RWPE1 (cell line): ENCODE data around the gene CCNA2.
A peak's percentile ranks its signal among the peaks of the same experiment; 100 is the strongest.

Source experiments
- CTCF ChIA-PET: fragments of 350-600 bp; sonication (Branson Sonifier 250); formaldehyde crosslinking; extraction: SDS; loops from one replicate; lab custom pipeline; 2021; lab: Yijun Ruan, JAX
- POLR2A ChIA-PET: fragments of 400-600 bp; formaldehyde crosslinking; extraction: SDS; loops from one replicate; lab custom pipeline; 2020; ENCODE audit warnings: antibody characterized with exemption; ENCODE audit not compliant: low non-redundant PET; lab: Yijun Ruan, JAX
- DNase-seq: peaks from one replicate; pipeline ENCODE4 v3.0.0; 2012; ENCODE audit warnings: low spot score
- H3K27ac ChIP-seq: fragments of 450-650 bp; 2 replicates; pipeline ENCODE4 v1.5.1; 2017
- TF ChIP-seq, protein P1 (sequence below): fragments of 450-650 bp; conservative IDR thresholded peaks from 2 replicates; pipeline ENCODE4 v1.5.1; 2017; ENCODE audit warnings: low read depth, mild to moderate bottlenecking

The CCNA2 gene

DNA sequence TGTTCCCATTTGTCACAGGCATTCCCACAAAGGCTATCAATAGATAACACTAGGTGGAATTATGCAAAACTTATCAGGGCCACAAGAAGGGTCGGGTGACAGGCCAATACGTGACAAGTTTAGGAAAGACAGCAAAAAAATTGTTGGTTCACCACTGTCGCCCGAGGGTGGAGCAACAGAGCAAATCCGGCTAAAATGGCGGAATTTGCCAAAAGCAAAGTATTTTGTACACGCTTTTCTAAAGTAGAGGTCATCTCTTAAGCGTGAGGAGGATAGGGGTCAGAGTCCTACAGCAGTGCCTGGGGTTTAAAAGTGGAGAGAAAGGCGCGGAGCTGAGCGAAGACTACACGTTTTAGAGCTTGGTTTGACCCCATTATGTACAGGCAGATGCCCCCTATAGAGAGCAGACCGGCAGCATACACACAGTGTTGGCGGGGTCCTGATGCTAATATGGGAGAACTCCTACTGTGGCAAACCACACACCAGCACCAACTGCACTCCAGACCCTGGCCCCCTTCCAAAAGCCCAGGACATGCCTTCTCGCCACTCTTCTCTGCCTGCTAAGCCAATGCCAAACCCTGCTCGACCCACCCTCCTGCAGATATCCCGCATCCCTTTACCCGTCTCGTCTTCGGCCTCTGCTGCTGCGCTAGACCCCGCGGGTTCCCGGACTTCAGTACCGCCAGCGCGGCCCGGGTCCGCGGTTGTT lies 733 bp downstream of the CCNA2 start:
- POLR2A ChIA-PET = no interaction called here
- TF ChIP-seq, protein P1, sequence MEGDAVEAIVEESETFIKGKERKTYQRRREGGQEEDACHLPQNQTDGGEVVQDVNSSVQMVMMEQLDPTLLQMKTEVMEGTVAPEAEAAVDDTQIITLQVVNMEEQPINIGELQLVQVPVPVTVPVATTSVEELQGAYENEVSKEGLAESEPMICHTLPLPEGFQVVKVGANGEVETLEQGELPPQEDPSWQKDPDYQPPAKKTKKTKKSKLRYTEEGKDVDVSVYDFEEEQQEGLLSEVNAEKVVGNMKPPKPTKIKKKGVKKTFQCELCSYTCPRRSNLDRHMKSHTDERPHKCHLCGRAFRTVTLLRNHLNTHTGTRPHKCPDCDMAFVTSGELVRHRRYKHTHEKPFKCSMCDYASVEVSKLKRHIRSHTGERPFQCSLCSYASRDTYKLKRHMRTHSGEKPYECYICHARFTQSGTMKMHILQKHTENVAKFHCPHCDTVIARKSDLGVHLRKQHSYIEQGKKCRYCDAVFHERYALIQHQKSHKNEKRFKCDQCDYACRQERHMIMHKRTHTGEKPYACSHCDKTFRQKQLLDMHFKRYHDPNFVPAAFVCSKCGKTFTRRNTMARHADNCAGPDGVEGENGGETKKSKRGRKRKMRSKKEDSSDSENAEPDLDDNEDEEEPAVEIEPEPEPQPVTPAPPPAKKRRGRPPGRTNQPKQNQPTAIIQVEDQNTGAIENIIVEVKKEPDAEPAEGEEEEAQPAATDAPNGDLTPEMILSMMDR = 0 out of 2 replicates have a peak, but pooled peaks have one; percentile 8
- H3K27ac ChIP-seq = peak overlapping the region; percentile 90
- CTCF ChIA-PET = interaction anchor here (0.7 kb wide), 1 partner anchor 903 kb away, joined by 5 read pairs; no protein-coding TSS in a partner anchor
- peak; percentile 11 for DNase-seq

DNA sequence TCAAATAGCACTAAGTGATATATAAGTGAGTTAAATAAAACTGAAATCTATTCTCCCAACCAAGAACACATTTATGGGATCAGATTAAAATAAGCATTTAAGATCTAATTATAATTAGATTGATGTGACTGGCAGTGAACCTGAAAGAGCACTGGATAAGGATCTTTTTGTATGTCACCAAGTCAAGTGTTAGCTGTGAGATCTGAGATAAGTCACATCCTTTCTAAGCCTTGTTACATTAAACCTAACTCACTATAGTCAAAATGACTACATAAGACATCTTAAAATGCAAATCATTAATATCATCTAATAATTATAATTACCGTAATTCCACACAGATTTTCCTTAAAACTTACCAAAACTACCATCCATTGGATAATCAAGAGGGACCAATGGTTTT lies 1.6 kb downstream of the CCNA2 start:
- ChIA-PET CTCF (no interaction called here), POLR2A (no interaction called here)
- no peak overlapping the region for H3K27ac ChIP-seq
- DNase-seq = no peak
- TF ChIP-seq, protein P1 = no peak

DNA sequence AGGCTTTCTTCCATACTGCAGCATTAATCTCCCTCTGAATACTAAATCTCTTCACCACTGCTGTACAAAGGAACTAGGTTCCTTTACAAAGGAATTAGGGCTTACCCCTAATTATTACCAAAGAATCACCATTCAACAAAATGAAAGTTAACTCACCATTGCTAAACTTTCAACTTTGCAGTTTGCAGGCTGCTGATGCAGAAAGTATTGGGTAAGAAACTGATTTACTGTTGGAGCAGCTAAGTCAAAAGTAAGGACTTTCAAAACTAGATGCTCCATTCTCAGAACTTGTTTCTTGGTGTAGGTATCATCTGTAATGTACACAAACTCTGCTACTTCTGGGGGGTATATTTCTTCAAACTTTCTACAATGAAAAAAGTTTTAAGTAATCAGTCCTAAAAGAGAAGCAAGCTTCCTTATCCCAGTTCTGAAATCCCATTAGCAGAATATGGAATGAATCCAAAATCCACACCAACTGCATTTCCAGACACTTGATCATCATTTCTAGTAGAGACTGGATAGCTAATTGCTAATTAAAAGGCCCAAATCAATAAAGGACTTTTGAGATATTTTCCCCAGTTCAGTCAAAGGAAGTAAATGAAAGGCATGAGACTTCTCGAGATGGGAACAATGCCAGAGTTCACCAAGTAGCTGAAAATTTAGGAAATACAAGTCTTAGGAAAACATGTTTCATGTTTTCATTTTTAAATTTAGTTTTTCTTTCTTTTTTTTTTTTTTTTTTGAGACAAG lies 4.3 kb downstream of the CCNA2 start:
- TF ChIP-seq, protein P1 = no peak
- DNase-seq = no peak
- CTCF ChIA-PET = no interaction called here
- H3K27ac ChIP-seq = 0 out of 2 replicates have a peak overlapping the region, but pooled peaks have one; percentile 40
- POLR2A ChIA-PET = interaction anchor here (0.6 kb wide), 1 partner anchor 19 kb away, joined by 5 read pairs; no protein-coding TSS in a partner anchor

DNA sequence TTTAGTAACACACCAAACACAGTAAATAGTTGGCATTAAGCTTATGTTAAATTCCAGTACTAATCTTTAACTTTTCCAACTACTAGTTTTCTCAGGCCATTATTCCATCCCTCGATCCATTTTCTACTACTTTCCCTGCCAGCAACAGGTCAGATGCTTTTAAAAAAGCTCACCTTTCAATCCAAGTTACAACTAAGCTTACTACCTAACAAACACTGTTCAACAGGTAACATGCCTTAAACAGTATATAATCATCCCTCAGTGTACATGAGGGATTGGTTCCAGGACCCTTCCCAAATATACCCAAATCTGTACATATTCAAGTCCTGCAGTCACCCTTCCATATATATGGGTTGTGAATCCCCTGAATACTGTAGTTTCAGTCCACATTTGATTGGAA lies 5.5 kb downstream of the CCNA2 start:
- no peak overlapping the region for H3K27ac ChIP-seq
- CTCF ChIA-PET = interaction anchor here (0.6 to 0.7 kb wide), 2 partner anchors 21 to 24 kb away, joined by 4 read pairs; no protein-coding TSS in a partner anchor
- POLR2A ChIA-PET = no interaction called here
- no peak for DNase-seq
- TF ChIP-seq, protein P1 = no peak

DNA sequence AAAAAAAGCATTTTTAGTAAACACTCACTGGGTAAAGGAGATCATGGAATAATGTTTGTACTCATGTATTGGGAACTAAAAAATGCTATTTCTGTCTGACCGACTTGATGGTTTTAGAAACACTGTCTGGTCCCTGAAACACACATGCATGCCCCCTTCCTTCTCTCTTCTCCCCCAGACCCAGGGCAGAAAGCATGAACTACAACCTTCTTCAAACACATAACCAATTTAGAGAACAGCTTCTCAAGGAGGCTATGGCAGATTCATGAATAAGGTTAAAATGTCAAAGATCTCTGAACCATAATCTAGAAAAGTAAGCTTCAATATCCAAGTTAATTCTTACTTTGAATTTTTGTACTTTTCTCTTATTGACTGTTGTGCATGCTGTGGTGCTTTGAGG lies 6.0 kb downstream of the CCNA2 start:
- TF ChIP-seq, protein P1 = no peak
- CTCF ChIA-PET = interaction anchor here (0.6 kb wide), 1 partner anchor 21 kb away, joined by 4 read pairs; no protein-coding TSS in a partner anchor
- no peak overlapping the region for H3K27ac ChIP-seq
- no peak for DNase-seq
- POLR2A ChIA-PET = no interaction called here

DNA sequence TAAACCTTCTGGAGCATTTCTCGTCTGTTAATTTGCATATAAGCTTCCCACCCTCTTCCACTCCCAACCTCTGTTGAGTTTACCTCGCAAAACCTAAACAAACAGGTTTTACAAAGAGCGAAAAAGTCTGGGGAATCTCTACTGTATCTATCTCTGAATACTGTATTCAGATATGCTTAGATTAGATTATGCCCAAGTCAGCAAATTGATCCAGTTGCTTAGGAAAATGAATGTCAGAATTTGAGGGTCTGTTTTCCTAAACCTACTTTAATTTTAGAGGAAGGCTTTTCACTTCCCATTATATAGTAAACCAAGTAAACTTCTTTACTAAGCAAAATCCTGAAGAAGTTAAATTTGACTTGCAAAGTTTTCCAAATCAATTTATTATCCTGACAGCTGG lies 6.7 kb downstream of the CCNA2 start:
- CTCF ChIA-PET = interaction anchor here (0.7 kb wide), 1 partner anchor 986 kb away, joined by 4 read pairs; no protein-coding TSS in a partner anchor
- H3K27ac ChIP-seq = no peak overlapping the region
- TF ChIP-seq, protein P1 = no peak
- no peak for DNase-seq
- POLR2A ChIA-PET = no interaction called here
